ENCODE measurements around the gene PHRF1. TPM values are rescaled to one million over a fixed set of nuclear protein-coding genes. Genes with fewer than 3 reads are reported as not detected.
"Not testable (repeated sequence)": the region's sequence is repeated elsewhere in the genome, so short reads cannot be mapped to it uniquely, and the experiment has no call there.

The PHRF1 gene
- total and polyA plus RNA-seq, 11 donors, result 11.6 to 21.3 (median 18.1) TPM

GRCh38 chr11:573146-573759, 3.0 kb upstream of the PHRF1 start:
- DNase-seq (no peak), ATAC-seq (no peak)
- TF ChIP-seq CTCF (IDR thresholded peaks at IDR 0.05) (no peak), POLR2A (IDR thresholded peaks at IDR 0.05) (no peak)
- intact Hi-C loops (cut with DNase I), result no loop called here
- Histone ChIP-seq H3K27me3 (peaks cover 0 to 6% (median 0%) of the 10 kb centered on the region in 9 donors), H3K36me3 (no peaks in the 10 kb centered on the region), H3K4me1 (peaks cover 10 to 39% (median 34%) of the 10 kb centered on the region in 12 donors), H3K4me3 (no peak overlapping the region), H3K9me3 (no peaks in the 10 kb centered on the region), H3K27ac (peak overlapping the region in 1 of 12 donors; percentile 44)
- WGBS, 4 donors, result 88 to 95% (median 92%) methylated on average over 13 to 16 of the region's 16 CpGs

- Histone ChIP-seq H3K4me3 (peak overlapping the region in 1 of 12 donors; percentile 68), H3K4me1 (peaks cover 10 to 44% (median 40%) of the 10 kb centered on the region in 12 donors), H3K27ac (peak overlapping the region in 1 of 12 donors; percentile 44)
- H3K9me3 ChIP-seq; H3K27me3 ChIP-seq; intact Hi-C loops (cut with DNase I); H3K36me3 ChIP-seq; ATAC-seq; DNase-seq: not testable (repeated sequence)
- WGBS, 4 donors, result 63 to 72% (median 69%) methylated on average over 12 to 14 of the region's 14 CpGs
Measured at GRCh38 chr11:574031-574570, 2.2 kb upstream of the PHRF1 start.

- no peak for DNase-seq
- intact Hi-C loops (cut with DNase I), result loop anchor here in 2 of 10 donors (5.0 kb wide), 2 partner anchors 38 to 43 kb away; partner anchors contain the start of gene IRF7 (in 1 of the 2)
- peak overlapping the region; percentile 67 to 84 (median 74) for H3K4me3 ChIP-seq
- TF ChIP-seq CTCF (IDR thresholded peaks at IDR 0.05) (no peak), POLR2A (IDR thresholded peaks at IDR 0.05) (no peak)
- 30 to 45% (median 32%) methylated on average over 19 to 25 of the region's 25 CpGs for WGBS, 4 donors
- H3K27me3 ChIP-seq, result peaks cover 0 to 6% (median 0%) of the 10 kb centered on the region in 9 donors
- H3K36me3 ChIP-seq, result no peaks in the 10 kb centered on the region
- no peaks in the 10 kb centered on the region for H3K9me3 ChIP-seq
- ATAC-seq, result no peak
- H3K27ac ChIP-seq, result peak overlapping the region in 3 of 12 donors; percentile 55 to 75 (median 66)
- peaks cover 17 to 46% (median 40%) of the 10 kb centered on the region in 12 donors for H3K4me1 ChIP-seq
Measured at GRCh38 chr11:574632-575312, 1.5 kb upstream of the PHRF1 start.

GRCh38 chr11:575313-575995, 816 bp upstream of the PHRF1 start:
- H3K36me3 ChIP-seq, result no peaks in the 10 kb centered on the region
- peaks cover 20 to 52% (median 45%) of the 10 kb centered on the region in 12 donors for H3K4me1 ChIP-seq
- DNase-seq (peak in 2 of 5 donors; percentile 78 to 80), ATAC-seq (peak in 2 of 4 donors; percentile 12 to 27)
- H3K27me3 ChIP-seq, result peaks cover 0 to 6% (median 0%) of the 10 kb centered on the region in 9 donors
- TF ChIP-seq CTCF (IDR thresholded peaks at IDR 0.05) (no peak), POLR2A (IDR thresholded peaks at IDR 0.05) (peak in 1 of 2 donors; percentile 25)
- 0 to 2% (median 1%) methylated on average over 18 to 81 of the region's 81 CpGs for WGBS, 4 donors
- peak overlapping the region in 9 of 12 donors; percentile 26 to 81 (median 60) for H3K27ac ChIP-seq
- H3K4me3 ChIP-seq, result peak overlapping the region; percentile 67 to 84 (median 74)
- no peaks in the 10 kb centered on the region for H3K9me3 ChIP-seq
- intact Hi-C loops (cut with DNase I), result loop anchor here in 2 of 10 donors (5.0 kb wide), 2 partner anchors 37 to 42 kb away; partner anchors contain the start of gene IRF7 (in 1 of the 2)

All from heart left ventricle (tissue), 16 donors.